NK-92 treated with Interleukin-12 subunit alpha and Interleukin-12 subunit beta, amount 100 ng/mL, for 24 hours (cell line): ENCODE measurements around the gene DAZAP1.

Experiments used
- DNase-seq: peaks from one replicate; lab custom pipeline; 2025; lab: John Stamatoyannopoulos, UW

The DAZAP1 gene

GRCh38 chr19:1459479-1459878, 52.1 kb downstream of the DAZAP1 start:
- no peak for DNase-seq

GRCh38 chr19:1460033-1460995, 52.9 kb downstream of the DAZAP1 start:
- DNase-seq: no peak

- DNase-seq: no peak
These were observed 54.5 kb downstream of the DAZAP1 start for GRCh38 chr19:1461862-1462261.

- no peak for DNase-seq
These were observed 58.0 kb downstream of the DAZAP1 start for GRCh38 chr19:1465191-1466016.

GRCh38 chr19:1466018-1466460, 58.7 kb downstream of the DAZAP1 start:
- no peak for DNase-seq

- DNase-seq: no peak
These were observed 59.3 kb downstream of the DAZAP1 start for GRCh38 chr19:1466461-1467214.

GRCh38 chr19:1467215-1467489, 59.8 kb downstream of the DAZAP1 start:
- no peak for DNase-seq

- DNase-seq: no peak
These were observed 60.3 kb downstream of the DAZAP1 start for GRCh38 chr19:1467490-1468273.

- no peak for DNase-seq
These were observed 61.0 kb downstream of the DAZAP1 start for GRCh38 chr19:1468274-1468820.

- no peak for DNase-seq
These were observed 61.5 kb downstream of the DAZAP1 start for GRCh38 chr19:1468821-1469254.

- no peak for DNase-seq
These were observed 62.1 kb downstream of the DAZAP1 start for GRCh38 chr19:1469255-1470054.

GRCh38 chr19:1470055-1470304, 62.6 kb downstream of the DAZAP1 start:
- no peak for DNase-seq

GRCh38 chr19:1470305-1471009, 63.1 kb downstream of the DAZAP1 start:
- DNase-seq: no peak

GRCh38 chr19:1471010-1471514, 63.7 kb downstream of the DAZAP1 start:
- no peak for DNase-seq

- DNase-seq: no peak
These were observed 64.3 kb downstream of the DAZAP1 start for GRCh38 chr19:1471515-1472160.

- no peak for DNase-seq
These were observed 65.1 kb downstream of the DAZAP1 start for GRCh38 chr19:1472231-1473084.

- DNase-seq: no peak
These were observed 65.9 kb downstream of the DAZAP1 start for GRCh38 chr19:1473085-1473851.
